ENCODE data around the gene USP40. TPM values are rescaled to one million over a fixed set of nuclear protein-coding genes. Genes with fewer than 3 reads are reported as not detected.

The USP40 gene
- total and polyA plus RNA-seq, 9 of the 15 experiments (the other 6 are each of a cell fraction or from before 2014, with no cell fraction given), result 5.5 to 15.0 (median 9.3) TPM

- intact Hi-C loops (cut with micrococcal nuclease) (no loop called here), in situ Hi-C loops (cut with MboI) (no loop called here)
- Histone ChIP-seq H3K4me2 (ENCODE audit: insufficient read depth, low read length) (no peak overlapping the region), H3K27ac (ENCODE audit: extremely low read depth, low read depth, low read length) (no peak overlapping the region), H3K4me1 (replicated peaks in 1 of 2; ENCODE audit: control insufficient read depth in 2 of 2, insufficient read depth in 2 of 2, low read length in 2 of 2) (peaks cover 2 to 14% of the 10 kb centered on the region in 2 experiments; a peak in 3 of 5 replicates), H3K79me2 (ENCODE audit: control insufficient read depth, insufficient read depth, low read length) (no peaks in the 10 kb centered on the region), H3K36me3 (ENCODE audit: control insufficient read depth, insufficient read depth, low read length) (peaks cover 43% of the 10 kb centered on the region; the same call in 2 of the 3 replicates), H3K9me1 (ENCODE audit: control insufficient read depth, insufficient read depth, low read length) (no peaks in the 10 kb centered on the region), H3K27me3 (ENCODE audit: control insufficient read depth in 2 of 2, insufficient read depth in 2 of 2, low read length in 2 of 2) (no peaks in the 10 kb centered on the region), H3K9ac (ENCODE audit: insufficient read depth in 1 of 2, low read depth in 2 of 2, low read length in 2 of 2) (no peak overlapping the region), H4K20me1 (replicated peaks; ENCODE audit: control insufficient read depth, insufficient read depth, low read length) (no peaks in the 10 kb centered on the region), H2AFZ (ENCODE audit: low read depth, low read length) (no peak overlapping the region), H3K4me3 (no peak overlapping the region), H3K9me3 (replicated peaks; ENCODE audit: control insufficient read depth, insufficient read depth, low read depth, low read length) (no peaks in the 10 kb centered on the region)
- FAIRE-seq (no peak), DNase-seq (ENCODE audit: extremely low read depth in 1 of 4, low spot score in 3 of 4) (no peak), ATAC-seq (no peak)
- BruUV-seq (replicated peaks), result no TSS peak
- CTCF ChIA-PET (ENCODE audit: low intra/inter-chr PET ratio), result no interaction called here
- WGBS (ENCODE audit: insufficient coverage, low coverage, missing lambda C conversion rate), result 87% methylated on average over 7 of the region's 16 CpGs
- POLR2A ChIA-PET, result no interaction called here
- no peak for TF ChIP-seq NCOA2 (IDR thresholded peaks at IDR 0.05; ENCODE audit: partially characterized antibody in 2 of 2)
- TF ChIP-seq MTA1 (IDR thresholded peaks at IDR 0.05; ENCODE audit: borderline replicate concordance), result no peak
- no peak for TF ChIP-seq HIVEP1 (CRISPR knock-in tag; IDR thresholded peaks at IDR 0.05)
- TF ChIP-seq CBX1 (IDR thresholded peaks at IDR 0.05; ENCODE audit: low read depth), result no peak
Observed at GRCh38 chr2:233464531-233465240, 101.9 kb downstream of the USP40 start.

GRCh38 chr2:233464056-233464455 lies 102.5 kb downstream of the USP40 start:
- H3K9me1 ChIP-seq (ENCODE audit: control insufficient read depth, insufficient read depth, low read length), result no peaks in the 10 kb centered on the region
- POLR2A ChIA-PET, result no interaction called here
- no peak overlapping the region for H3K4me2 ChIP-seq (ENCODE audit: insufficient read depth, low read length)
- CTCF ChIA-PET (ENCODE audit: low intra/inter-chr PET ratio), result no interaction called here
- no peaks in the 10 kb centered on the region for H3K79me2 ChIP-seq (ENCODE audit: control insufficient read depth, insufficient read depth, low read length)
- ATAC-seq (no peak), FAIRE-seq (no peak), DNase-seq (ENCODE audit: extremely low read depth in 1 of 4, low spot score in 3 of 4) (no peak)
- peaks cover 38% of the 10 kb centered on the region; the same call in 2 of the 3 replicates for H3K36me3 ChIP-seq (ENCODE audit: control insufficient read depth, insufficient read depth, low read length)
- no TSS peak for BruUV-seq (replicated peaks)
- H3K4me1 ChIP-seq (replicated peaks in 1 of 2; ENCODE audit: control insufficient read depth in 2 of 2, insufficient read depth in 2 of 2, low read length in 2 of 2), result peaks cover 0 to 8% of the 10 kb centered on the region in 2 experiments; a peak in 2 of 5 replicates
- 89% methylated on average over 15 of the region's 19 CpGs for WGBS (ENCODE audit: insufficient coverage, low coverage, missing lambda C conversion rate)
- in situ Hi-C loops (cut with MboI), result no loop called here
- H3K4me3 ChIP-seq, result no peak overlapping the region
- intact Hi-C loops (cut with micrococcal nuclease), result no loop called here
- H3K9ac ChIP-seq (ENCODE audit: insufficient read depth in 1 of 2, low read depth in 2 of 2, low read length in 2 of 2), result no peak overlapping the region
- no peaks in the 10 kb centered on the region for H3K27me3 ChIP-seq (ENCODE audit: control insufficient read depth in 2 of 2, insufficient read depth in 2 of 2, low read length in 2 of 2)
- H4K20me1 ChIP-seq (replicated peaks; ENCODE audit: control insufficient read depth, insufficient read depth, low read length), result no peaks in the 10 kb centered on the region
- no peak overlapping the region for H2AFZ ChIP-seq (ENCODE audit: low read depth, low read length)
- H3K9me3 ChIP-seq (replicated peaks; ENCODE audit: control insufficient read depth, insufficient read depth, low read depth, low read length), result no peaks in the 10 kb centered on the region
- H3K27ac ChIP-seq (ENCODE audit: extremely low read depth, low read depth, low read length), result no peak overlapping the region
- TF ChIP-seq HNRNPK (IDR thresholded peaks at IDR 0.05; ENCODE audit: low read depth, low read length, poor library complexity, severe bottlenecking), result no peak
- TF ChIP-seq KLF16 (IDR thresholded peaks at IDR 0.05), result no peak
- no peak for TF ChIP-seq TCFL5 (CRISPR knock-in tag; conservative IDR thresholded peaks at IDR 0.05)
- no peak for TF ChIP-seq RBM17 (IDR thresholded peaks at IDR 0.05; ENCODE audit: borderline replicate concordance, low read depth, low read length)
- TF ChIP-seq RBM25 (IDR thresholded peaks at IDR 0.05; ENCODE audit: low read depth, low read length, severe bottlenecking), result no peak
- TF ChIP-seq ZNF785 (CRISPR knock-in tag; IDR thresholded peaks at IDR 0.05), result no peak
- TF ChIP-seq POLR2A (conservative IDR thresholded peaks at IDR 0.05), result no peak
- no peak for TF ChIP-seq NCOA1 (IDR thresholded peaks at IDR 0.05; ENCODE audit: low read depth)
- no peak for TF ChIP-seq NR3C1 (CRISPR knock-in tag; IDR thresholded peaks at IDR 0.05)
- TF ChIP-seq CHAMP1 (IDR thresholded peaks at IDR 0.05), result no peak
- no peak for TF ChIP-seq ZNF24 (IDR thresholded peaks at IDR 0.05)
- TF ChIP-seq ATF7 (IDR thresholded peaks at IDR 0.05), result no peak
- TF ChIP-seq GATAD2A (IDR thresholded peaks at IDR 0.05), result no peak
- TF ChIP-seq ARNT (IDR thresholded peaks at IDR 0.05), result no peak
